Smooth muscle cell (in vitro differentiated cells): Measurements from ENCODE around the gene IWS1. TPM values are rescaled to one million over a fixed set of nuclear protein-coding genes. Genes with fewer than 3 reads are reported as not detected.

ENCODE experiments used
- DNase-seq: peaks from one replicate; lab custom pipeline; 2025; ENCODE audit not compliant: unreplicated experiment; lab: John Stamatoyannopoulos, UW
- H2AFZ ChIP-seq: fragments of 200-600 bp; sonication (generic); 2 replicates; pipeline ENCODE4 v1.6.0; 2016; ENCODE audit warnings: antibody characterized with exemption, low read depth, mild to moderate bottlenecking
- H3F3A ChIP-seq: fragments of 200-600 bp; sonication (generic); 2 replicates; pipeline ENCODE4 v1.6.0; 2017; ENCODE audit warnings: antibody characterized with exemption, low read depth
- H3K27ac ChIP-seq: fragments of 200-600 bp; sonication (generic); 2 replicates; pipeline ENCODE4 v1.5.1; 2016; ENCODE audit warnings: low read depth, mild to moderate bottlenecking
- H3K27me3 ChIP-seq: fragments of 200-600 bp; sonication (generic); 2 replicates; pipeline ENCODE4 v1.6.1; 2016; ENCODE audit warnings: low read depth, mild to moderate bottlenecking
- H3K36me3 ChIP-seq: fragments of 200-600 bp; sonication (generic); 2 replicates; pipeline ENCODE4 v1.5.1; 2016; ENCODE audit warnings: low read depth
- H3K4me1 ChIP-seq: fragments of 200-600 bp; sonication (generic); 2 replicates; pipeline ENCODE4 v1.5.1; 2016; ENCODE audit warnings: low read depth
- H3K4me2 ChIP-seq: fragments of 200-600 bp; sonication (generic); 2 replicates; pipeline ENCODE4 v1.6.0; 2016; ENCODE audit warnings: mild to moderate bottlenecking
- H3K4me3 ChIP-seq: fragments of 200-600 bp; sonication (generic); 2 replicates; pipeline ENCODE4 v1.5.1; 2016; ENCODE audit warnings: mild to moderate bottlenecking
- H3K79me2 ChIP-seq: fragments of 200-600 bp; sonication (generic); 2 replicates; pipeline ENCODE4 v1.6.0; 2016; ENCODE audit warnings: low read depth, mild to moderate bottlenecking
- H3K9ac ChIP-seq: fragments of 200-600 bp; sonication (generic); 2 replicates; pipeline ENCODE4 v1.6.0; 2016; ENCODE audit warnings: low read depth
- H3K9me3 ChIP-seq: fragments of 200-600 bp; sonication (generic); replicated peaks from 2 replicates; pipeline ENCODE4 v1.5.1; 2016; ENCODE audit warnings: low read depth
- H4K20me1 ChIP-seq: fragments of 200-600 bp; sonication (generic); 2 replicates; pipeline ENCODE4 v1.6.0; 2016; ENCODE audit warnings: low read depth
- CTCF ChIP-seq: fragments of 200-600 bp; sonication (generic); IDR thresholded peaks from 2 replicates; pipeline ENCODE4 v1.5.1; 2017; ENCODE audit warnings: borderline replicate concordance, mild to moderate bottlenecking, antibody characterized with exemption; ENCODE audit not compliant: insufficient read depth, poor library complexity, severe bottlenecking
- WGBS: methylation state at CpG from one replicate; pipeline ENCODE4 v1.1.7; 2016; ENCODE audit warnings: low lambda C conversion rate; 5-methylcytosine and 5-hydroxymethylcytosine counted together
- polyA plus RNA-seq: library from polyadenylated mRNA; unstranded; fragments of >200 nt; fragmentation: Nextera tagmentation; extraction: Ambion mirVana; gene quantifications from 2 replicates; pipeline ENCODE4 v1.2.1, GENCODE V29; 2016
- small RNA-seq: library from RNA; depleted of rRNA; stranded (forward); fragments of <200 nt; gene quantifications from one replicate; pipeline ENCODE3, GENCODE V24; 2014
- total RNA-seq: library from RNA; depleted of rRNA; stranded (reverse); fragments of >200 nt; gene quantifications from 2 replicates; pipeline ENCODE4 v1.2.3, GENCODE V29; 2014

IWS1 gene
- total and polyA plus RNA-seq, 2 experiments from 2014 or later, result 31.2 to 36.1 TPM

DNA sequence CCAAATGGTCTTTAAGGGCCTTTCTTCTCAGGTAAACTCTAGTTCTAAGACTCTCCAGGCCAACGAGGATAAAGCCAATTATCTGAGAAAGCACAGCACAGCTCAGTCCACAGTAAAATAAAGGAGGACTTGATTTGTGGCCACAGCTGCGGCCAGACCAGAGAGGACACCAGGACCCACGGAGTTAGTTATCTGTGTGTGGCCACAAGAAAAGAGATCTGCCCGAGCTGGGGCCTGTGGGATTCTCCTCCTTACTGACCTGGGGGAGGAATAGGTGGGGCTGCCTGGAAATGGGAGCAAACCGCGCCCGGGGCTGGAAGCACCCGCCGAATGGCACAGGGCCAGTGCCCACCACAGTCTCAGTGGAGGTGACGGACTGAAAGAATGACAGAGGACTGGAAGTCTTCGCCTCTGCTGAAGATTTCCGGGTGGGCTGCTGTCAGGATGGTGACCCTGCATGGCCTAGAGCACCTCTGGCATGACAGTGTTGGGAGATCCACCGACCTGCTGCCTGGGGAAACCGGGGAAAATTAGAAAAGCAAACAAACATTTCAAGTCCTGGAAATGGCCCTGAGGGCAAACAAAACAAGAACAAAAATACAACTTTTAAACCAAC, 94.8 kb downstream of the IWS1 start:
- Histone ChIP-seq H3K79me2 (no peaks in the 10 kb centered on the region), H3K27me3 (no peaks in the 10 kb centered on the region), H3K9ac (no peak overlapping the region), H3F3A (no peaks in the 10 kb centered on the region), H3K4me1 (no peaks in the 10 kb centered on the region), H3K9me3 (no peaks in the 10 kb centered on the region), H3K4me3 (no peak overlapping the region), H3K4me2 (no peak overlapping the region), H4K20me1 (no peaks in the 10 kb centered on the region), H2AFZ (no peak overlapping the region), H3K36me3 (no peaks in the 10 kb centered on the region), H3K27ac (no peak overlapping the region)
- TF ChIP-seq CTCF, result no peak
- DNase-seq, result no peak
- WGBS, result 77% methylated on average over 14 of the region's 14 CpGs

Small RNAs within 50 kb of the gene (small RNA-seq; reads per million reads assigned to genes)
- not detected for gene RNU4-48P

Other genes with a start within 250 kb of the IWS1 start
- gene ERCC3, start 232.3 kb downstream of the IWS1 start, total RNA-seq, result 30.9 and 44.4 TPM in 2 replicates
- gene ERCC3, start 232.3 kb downstream of the IWS1 start, polyA plus RNA-seq, result 44.3 and 49.5 TPM in 2 replicates
- gene MAP3K2, start 138.5 kb downstream of the IWS1 start, total RNA-seq, result 42.7 and 46.7 TPM in 2 replicates
- gene MAP3K2, start 138.5 kb downstream of the IWS1 start, polyA plus RNA-seq, result 33.6 and 39.2 TPM in 2 replicates
- 1.1 TPM in 1 of 2 replicates, not detected in the other for gene PROC, start 108.1 kb downstream of the IWS1 start, total RNA-seq
- 0.44 and 0.85 TPM in 2 replicates for gene PROC, start 108.1 kb downstream of the IWS1 start, polyA plus RNA-seq
- 0.04 and 0.09 TPM in 2 replicates for gene MYO7B, start 9.2 kb upstream of the IWS1 start, total RNA-seq
- gene MYO7B, start 9.2 kb upstream of the IWS1 start, polyA plus RNA-seq, result 0.35 TPM in 1 of 2 replicates, not detected in the other
- not detected in 2 replicates for gene GPR17, start 119.7 kb upstream of the IWS1 start, total RNA-seq
- gene GPR17, start 119.7 kb upstream of the IWS1 start, polyA plus RNA-seq, result not detected in 2 replicates
- gene LIMS2, start 149.0 kb upstream of the IWS1 start, total RNA-seq, result 8.4 and 9.7 TPM in 2 replicates
- 21.0 and 22.3 TPM in 2 replicates for gene LIMS2, start 149.0 kb upstream of the IWS1 start, polyA plus RNA-seq
- gene SFT2D3, start 175.0 kb upstream of the IWS1 start, total RNA-seq, result 7.0 and 7.3 TPM in 2 replicates
- gene SFT2D3, start 175.0 kb upstream of the IWS1 start, polyA plus RNA-seq, result not detected in 2 replicates